Measurements from ENCODE around the gene SMPDL3A.

- TF ChIP-seq CTCF (IDR thresholded peaks at IDR 0.05) (no peak), EZH2 (IDR thresholded peaks at IDR 0.05; ENCODE audit: borderline replicate concordance, insufficient read depth, low read depth, low read length, poor library complexity, severe bottlenecking) (no peak)
Measured at GRCh38 chr6:122806291-122806690, 17.2 kb downstream of the SMPDL3A start.

All from B cell (primary cell).